ENCODE results near the gene TSHZ2. TPM values are rescaled to one million over a fixed set of nuclear protein-coding genes. Genes with fewer than 3 reads are reported as not detected.

Gene TSHZ2
- polyA plus RNA-seq, 1 donor from 2014 or later = 0.73 TPM

GRCh38 chr20:53180928-53181362 is 208.8 kb downstream of the TSHZ2 start:
- Mint-ChIP-seq H3K9me3 (no peaks in the 10 kb centered on the region), H3K4me3 (no peak overlapping the region), H3K36me3 (no peaks in the 10 kb centered on the region), H3K27ac (no peak overlapping the region), H3K4me1 (no peaks in the 10 kb centered on the region), H3K27me3 (no peaks in the 10 kb centered on the region)

GRCh38 chr20:53181866-53182376 is 209.8 kb downstream of the TSHZ2 start:
- peaks cover 0 to 3% (median under 1%) of the 10 kb centered on the region in 3 donors for H3K4me1 Mint-ChIP-seq
- H3K27me3 Mint-ChIP-seq = no peaks in the 10 kb centered on the region
- H3K36me3 Mint-ChIP-seq = no peaks in the 10 kb centered on the region
- H3K9me3 Mint-ChIP-seq = no peaks in the 10 kb centered on the region
- peak overlapping the region in 1 of 3 donors; percentile 1 for H3K27ac Mint-ChIP-seq
- no peak overlapping the region for H3K4me3 Mint-ChIP-seq

GRCh38 chr20:53183181-53183580 is 211.0 kb downstream of the TSHZ2 start:
- Mint-ChIP-seq H3K4me3 (no peak overlapping the region), H3K36me3 (no peaks in the 10 kb centered on the region), H3K9me3 (no peaks in the 10 kb centered on the region), H3K27ac (no peak overlapping the region), H3K27me3 (no peaks in the 10 kb centered on the region), H3K4me1 (peaks cover 3 to 5% (median 5%) of the 10 kb centered on the region in 3 donors)

- Mint-ChIP-seq H3K27me3 (no peaks in the 10 kb centered on the region), H3K4me3 (peak overlapping the region in 1 of 4 donors; percentile 28), H3K27ac (no peak overlapping the region), H3K9me3 (no peaks in the 10 kb centered on the region), H3K4me1 (peaks cover 3 to 5% (median 5%) of the 10 kb centered on the region in 3 donors), H3K36me3 (no peaks in the 10 kb centered on the region)
Measured at GRCh38 chr20:53186635-53187034, 214.5 kb downstream of the TSHZ2 start.

GRCh38 chr20:53187392-53188068 is 215.4 kb downstream of the TSHZ2 start:
- no peaks in the 10 kb centered on the region for H3K36me3 Mint-ChIP-seq
- peaks cover 3 to 5% (median 5%) of the 10 kb centered on the region in 3 donors for H3K4me1 Mint-ChIP-seq
- no peak overlapping the region for H3K27ac Mint-ChIP-seq
- H3K4me3 Mint-ChIP-seq = peak overlapping the region in 1 of 4 donors; percentile 60
- no peaks in the 10 kb centered on the region for H3K9me3 Mint-ChIP-seq
- no peaks in the 10 kb centered on the region for H3K27me3 Mint-ChIP-seq

- H3K4me3 Mint-ChIP-seq = no peak overlapping the region
- H3K9me3 Mint-ChIP-seq = no peaks in the 10 kb centered on the region
- no peak overlapping the region for H3K27ac Mint-ChIP-seq
- no peaks in the 10 kb centered on the region for H3K36me3 Mint-ChIP-seq
- no peaks in the 10 kb centered on the region for H3K27me3 Mint-ChIP-seq
- peaks cover 5% of the 10 kb centered on the region in 3 donors for H3K4me1 Mint-ChIP-seq
Measured at GRCh38 chr20:53190225-53190624, 218.1 kb downstream of the TSHZ2 start.

- Mint-ChIP-seq H3K9me3 (no peaks in the 10 kb centered on the region), H3K4me3 (no peak overlapping the region), H3K27me3 (no peaks in the 10 kb centered on the region), H3K36me3 (no peaks in the 10 kb centered on the region), H3K27ac (no peak overlapping the region), H3K4me1 (peaks cover 2 to 5% (median 4%) of the 10 kb centered on the region in 3 donors)
Measured at GRCh38 chr20:53191957-53192356, 219.8 kb downstream of the TSHZ2 start.

- Mint-ChIP-seq H3K27ac (no peak overlapping the region), H3K36me3 (no peaks in the 10 kb centered on the region), H3K4me1 (peaks cover 0 to 2% (median 0%) of the 10 kb centered on the region in 3 donors), H3K9me3 (no peaks in the 10 kb centered on the region), H3K27me3 (no peaks in the 10 kb centered on the region), H3K4me3 (no peak overlapping the region)
Measured at GRCh38 chr20:53194306-53195290, 222.4 kb downstream of the TSHZ2 start.

GRCh38 chr20:53195876-53196610 is 223.9 kb downstream of the TSHZ2 start:
- H3K4me1 Mint-ChIP-seq = peaks cover 0 to 2% (median 0%) of the 10 kb centered on the region in 3 donors
- no peak overlapping the region for H3K27ac Mint-ChIP-seq
- peaks cover 0 to 5% (median 0%) of the 10 kb centered on the region in 3 donors for H3K9me3 Mint-ChIP-seq
- no peaks in the 10 kb centered on the region for H3K36me3 Mint-ChIP-seq
- no peak overlapping the region for H3K4me3 Mint-ChIP-seq
- H3K27me3 Mint-ChIP-seq = no peaks in the 10 kb centered on the region

- no peaks in the 10 kb centered on the region for H3K4me1 Mint-ChIP-seq
- no peaks in the 10 kb centered on the region for H3K27me3 Mint-ChIP-seq
- no peaks in the 10 kb centered on the region for H3K36me3 Mint-ChIP-seq
- H3K9me3 Mint-ChIP-seq = peaks cover 0 to 5% (median 0%) of the 10 kb centered on the region in 3 donors
- no peak overlapping the region for H3K27ac Mint-ChIP-seq
- H3K4me3 Mint-ChIP-seq = no peak overlapping the region
Measured at GRCh38 chr20:53201588-53201987, 229.4 kb downstream of the TSHZ2 start.

GRCh38 chr20:53202777-53203176 is 230.6 kb downstream of the TSHZ2 start:
- no peaks in the 10 kb centered on the region for H3K27me3 Mint-ChIP-seq
- H3K27ac Mint-ChIP-seq = no peak overlapping the region
- no peaks in the 10 kb centered on the region for H3K36me3 Mint-ChIP-seq
- peaks cover 0 to 5% (median 0%) of the 10 kb centered on the region in 3 donors for H3K9me3 Mint-ChIP-seq
- H3K4me1 Mint-ChIP-seq = no peaks in the 10 kb centered on the region
- peak overlapping the region in 1 of 4 donors; percentile 20 for H3K4me3 Mint-ChIP-seq

- Mint-ChIP-seq H3K4me1 (no peaks in the 10 kb centered on the region), H3K36me3 (no peaks in the 10 kb centered on the region), H3K4me3 (no peak overlapping the region), H3K9me3 (peaks cover 0 to 5% (median 0%) of the 10 kb centered on the region in 3 donors), H3K27ac (no peak overlapping the region), H3K27me3 (no peaks in the 10 kb centered on the region)
Measured at GRCh38 chr20:53205046-53205445, 232.9 kb downstream of the TSHZ2 start.

GRCh38 chr20:53208110-53208832 is 236.1 kb downstream of the TSHZ2 start:
- no peaks in the 10 kb centered on the region for H3K36me3 Mint-ChIP-seq
- no peaks in the 10 kb centered on the region for H3K9me3 Mint-ChIP-seq
- H3K4me1 Mint-ChIP-seq = no peaks in the 10 kb centered on the region
- peak overlapping the region in 1 of 3 donors; percentile 47 for H3K27ac Mint-ChIP-seq
- H3K4me3 Mint-ChIP-seq = no peak overlapping the region
- peaks cover 3% of the 10 kb centered on the region for H3K27me3 Mint-ChIP-seq

- H3K36me3 Mint-ChIP-seq = no peaks in the 10 kb centered on the region
- H3K27me3 Mint-ChIP-seq = peaks cover 3% of the 10 kb centered on the region
- H3K27ac Mint-ChIP-seq = no peak overlapping the region
- no peak overlapping the region for H3K4me3 Mint-ChIP-seq
- H3K9me3 Mint-ChIP-seq = no peaks in the 10 kb centered on the region
- H3K4me1 Mint-ChIP-seq = peaks cover 2 to 5% (median 3%) of the 10 kb centered on the region in 3 donors
Measured at GRCh38 chr20:53210041-53210440, 237.9 kb downstream of the TSHZ2 start.
